Prostate gland (tissue), 2 donors: ENCODE data around the gene MTRF1L.

Source experiments
- POLR2A ChIP-seq: fragments of 450-650 bp; IDR thresholded peaks from one replicate; pipeline ENCODE4 v1.6.1; 2016; ENCODE audit warnings: antibody characterized with exemption, mild to moderate bottlenecking
- TF ChIP-seq, protein P1 (sequence below), 4 experiments: fragments of 200-600 bp in 2 of 4; fragments of 450-650 bp in 2 of 4; sonication (generic) in 2 of 4; IDR thresholded peaks; 1 replicate in 3 of 4; 2 replicates in 1 of 4; pipeline ENCODE4 v1.5.1; 2016 to 2019; ENCODE audit warnings: antibody characterized with exemption in 4 of 4, mild to moderate bottlenecking in 2 of 4, moderate library complexity in 2 of 4

DNA sequence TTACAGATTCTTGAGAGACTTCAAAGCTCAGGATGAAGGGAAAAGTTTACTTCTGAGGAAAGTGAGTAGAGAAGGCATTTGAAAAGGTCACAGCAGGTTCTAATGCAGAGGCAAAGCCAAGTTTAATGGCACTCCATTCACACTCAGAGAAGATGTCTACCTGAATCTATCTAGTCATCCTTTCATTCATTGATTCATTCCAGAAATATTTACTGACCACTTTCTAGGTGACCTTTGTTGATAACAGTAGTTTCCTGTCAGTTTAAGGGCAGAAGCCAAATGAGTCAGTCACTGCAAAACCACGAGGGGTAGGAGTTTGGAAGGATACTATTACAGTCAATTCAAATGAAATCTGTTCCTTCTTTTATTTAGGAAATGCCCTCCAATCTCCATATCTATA is 50.5 kb downstream of the MTRF1L start:
- no peak for TF ChIP-seq POLR2A
- TF ChIP-seq, protein P1, sequence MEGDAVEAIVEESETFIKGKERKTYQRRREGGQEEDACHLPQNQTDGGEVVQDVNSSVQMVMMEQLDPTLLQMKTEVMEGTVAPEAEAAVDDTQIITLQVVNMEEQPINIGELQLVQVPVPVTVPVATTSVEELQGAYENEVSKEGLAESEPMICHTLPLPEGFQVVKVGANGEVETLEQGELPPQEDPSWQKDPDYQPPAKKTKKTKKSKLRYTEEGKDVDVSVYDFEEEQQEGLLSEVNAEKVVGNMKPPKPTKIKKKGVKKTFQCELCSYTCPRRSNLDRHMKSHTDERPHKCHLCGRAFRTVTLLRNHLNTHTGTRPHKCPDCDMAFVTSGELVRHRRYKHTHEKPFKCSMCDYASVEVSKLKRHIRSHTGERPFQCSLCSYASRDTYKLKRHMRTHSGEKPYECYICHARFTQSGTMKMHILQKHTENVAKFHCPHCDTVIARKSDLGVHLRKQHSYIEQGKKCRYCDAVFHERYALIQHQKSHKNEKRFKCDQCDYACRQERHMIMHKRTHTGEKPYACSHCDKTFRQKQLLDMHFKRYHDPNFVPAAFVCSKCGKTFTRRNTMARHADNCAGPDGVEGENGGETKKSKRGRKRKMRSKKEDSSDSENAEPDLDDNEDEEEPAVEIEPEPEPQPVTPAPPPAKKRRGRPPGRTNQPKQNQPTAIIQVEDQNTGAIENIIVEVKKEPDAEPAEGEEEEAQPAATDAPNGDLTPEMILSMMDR (IDR thresholded peaks at IDR 0.05), result no peak
